ENCODE results near the gene SIRT2. TPM values are rescaled to one million over a fixed set of nuclear protein-coding genes. Genes with fewer than 3 reads are reported as not detected.
"Not testable (repeated sequence)": the region's sequence is repeated elsewhere in the genome, so short reads cannot be mapped to it uniquely, and the experiment has no call there.

The SIRT2 gene
- total RNA-seq, 4 donors from 2014 or later = 90.4 to 100 (median 96.2) TPM

DNA sequence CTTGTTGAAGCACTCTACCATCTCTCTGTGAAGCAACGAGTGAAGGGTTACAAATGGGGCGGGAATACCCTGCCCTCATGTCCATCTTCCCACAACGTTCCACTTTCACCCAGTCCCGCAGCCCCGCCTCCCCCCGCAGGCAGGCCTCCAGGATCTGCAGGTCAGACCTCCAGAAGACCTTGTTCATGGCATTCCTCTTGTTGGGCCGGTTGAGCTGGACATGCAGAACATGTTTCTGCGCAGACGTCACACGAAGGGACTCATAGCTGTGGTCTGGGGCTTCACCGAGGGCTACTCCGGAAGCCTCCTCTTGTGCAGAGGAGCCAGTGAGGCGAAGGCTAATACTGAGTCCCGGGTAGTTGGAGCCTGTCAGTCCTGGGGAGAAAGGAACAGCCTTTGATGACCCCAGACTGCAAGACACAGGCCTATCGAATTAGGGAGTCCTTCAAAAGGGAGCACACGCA, 68.2 kb downstream of the SIRT2 start:
- Histone ChIP-seq H3K9me3 (no peaks in the 10 kb centered on the region), H3K36me3 (peaks cover 32% of the 10 kb centered on the region), H3K4me3 (peak overlapping the region; percentile 75), H3K27me3 (no peaks in the 10 kb centered on the region), H3K4me1 (peaks cover 46% of the 10 kb centered on the region), H3K27ac (peak overlapping the region; percentile 91)
- peak; percentile 84 to 88 for DNase-seq (ENCODE audit: low spot score in 2 of 2)
- 5% methylated on average over 7 of the region's 16 CpGs for WGBS
- TF ChIP-seq POLR2AphosphoS5 (IDR thresholded peaks at IDR 0.05) = no peak
- TF ChIP-seq, protein P1, sequence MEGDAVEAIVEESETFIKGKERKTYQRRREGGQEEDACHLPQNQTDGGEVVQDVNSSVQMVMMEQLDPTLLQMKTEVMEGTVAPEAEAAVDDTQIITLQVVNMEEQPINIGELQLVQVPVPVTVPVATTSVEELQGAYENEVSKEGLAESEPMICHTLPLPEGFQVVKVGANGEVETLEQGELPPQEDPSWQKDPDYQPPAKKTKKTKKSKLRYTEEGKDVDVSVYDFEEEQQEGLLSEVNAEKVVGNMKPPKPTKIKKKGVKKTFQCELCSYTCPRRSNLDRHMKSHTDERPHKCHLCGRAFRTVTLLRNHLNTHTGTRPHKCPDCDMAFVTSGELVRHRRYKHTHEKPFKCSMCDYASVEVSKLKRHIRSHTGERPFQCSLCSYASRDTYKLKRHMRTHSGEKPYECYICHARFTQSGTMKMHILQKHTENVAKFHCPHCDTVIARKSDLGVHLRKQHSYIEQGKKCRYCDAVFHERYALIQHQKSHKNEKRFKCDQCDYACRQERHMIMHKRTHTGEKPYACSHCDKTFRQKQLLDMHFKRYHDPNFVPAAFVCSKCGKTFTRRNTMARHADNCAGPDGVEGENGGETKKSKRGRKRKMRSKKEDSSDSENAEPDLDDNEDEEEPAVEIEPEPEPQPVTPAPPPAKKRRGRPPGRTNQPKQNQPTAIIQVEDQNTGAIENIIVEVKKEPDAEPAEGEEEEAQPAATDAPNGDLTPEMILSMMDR (IDR thresholded peaks at IDR 0.05) = no peak

GRCh38 chr19:38830039-38830733, 69.2 kb downstream of the SIRT2 start:
- H3K27ac ChIP-seq = no peak overlapping the region
- no peak overlapping the region for H3K4me3 ChIP-seq
- H3K36me3 ChIP-seq = peaks cover 28% of the 10 kb centered on the region
- no peak for DNase-seq (ENCODE audit: low spot score in 2 of 2)
- 75% methylated on average over 4 of the region's 4 CpGs for WGBS
- TF ChIP-seq EP300 (IDR thresholded peaks at IDR 0.05) (no peak), POLR2A (IDR thresholded peaks at IDR 0.05) (no peak), POLR2AphosphoS5 (IDR thresholded peaks at IDR 0.05) (no peak)
- TF ChIP-seq, protein P1 (IDR thresholded peaks at IDR 0.05) = no peak
- H3K4me1 ChIP-seq = peaks cover 36% of the 10 kb centered on the region
- H3K27me3 ChIP-seq = no peaks in the 10 kb centered on the region
- no peaks in the 10 kb centered on the region for H3K9me3 ChIP-seq

DNA sequence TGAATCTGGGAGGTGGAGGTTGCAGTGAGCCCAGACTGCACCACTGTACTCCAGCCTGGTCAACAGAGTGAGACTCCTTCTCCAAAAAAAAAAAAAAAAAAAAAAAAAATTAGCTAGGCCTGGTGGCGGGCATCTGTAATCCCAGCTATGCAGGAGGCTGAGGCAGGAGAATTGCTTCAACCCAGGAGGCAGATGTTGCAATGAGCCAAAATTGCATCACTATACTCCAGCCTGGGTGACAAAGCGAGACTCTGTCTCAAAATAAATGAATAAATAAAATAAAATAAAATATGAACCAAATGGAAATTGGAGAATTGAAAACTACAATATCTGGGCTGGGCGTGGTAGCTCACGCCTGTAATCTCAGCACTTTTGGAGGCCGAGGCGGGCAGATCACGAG, 70.2 kb downstream of the SIRT2 start:
- not testable (repeated sequence) for H3K4me3 ChIP-seq; H3K9me3 ChIP-seq; DNase-seq (ENCODE audit: low spot score in 2 of 2); H3K27ac ChIP-seq; H3K27me3 ChIP-seq
- 92% methylated on average over 7 of the region's 7 CpGs for WGBS
- H3K4me1 ChIP-seq = peaks cover 31% of the 10 kb centered on the region
- peaks cover 28% of the 10 kb centered on the region for H3K36me3 ChIP-seq

Other genes with a start within 250 kb of the SIRT2 start
- gene CAPN12, start 155.1 kb downstream of the SIRT2 start, total RNA-seq = 10 to 100 TPM in 3 of 4 donors, 1 to 10 TPM in 1; 8.0 to 31.3 (median 15.7) TPM
- gene LGALS7, start 126.1 kb downstream of the SIRT2 start, total RNA-seq = 1,000 to 10,000 TPM in 1 of 4 donors, 100 to 1,000 TPM in 2, 10 to 100 TPM in 1; 51.3 to 1,491 (median 446) TPM
- gene LGALS7B, start 110.4 kb downstream of the SIRT2 start, total RNA-seq = 1,000 to 10,000 TPM; 1,712 to 6,564 (median 4,773) TPM
- 1 to 10 TPM in 3 of 4 donors, under 1 TPM in 1; 0.39 to 8.2 (median 1.6) TPM for gene LGALS4, start 86.7 kb downstream of the SIRT2 start, total RNA-seq
- gene ECH1, start 67.8 kb downstream of the SIRT2 start, total RNA-seq = 100 to 1,000 TPM in 1 of 4 donors, 10 to 100 TPM in 3; 77.6 to 250 (median 86.4) TPM
- gene HNRNPL, start 49.6 kb downstream of the SIRT2 start, total RNA-seq = 100 to 1,000 TPM; 178 to 227 (median 200) TPM
- gene RINL, start 21.3 kb downstream of the SIRT2 start, total RNA-seq = 10 to 100 TPM in 2 of 4 donors, 1 to 10 TPM in 2; 5.1 to 17.2 (median 9.2) TPM
- gene NFKBIB, start 351 bp upstream of the SIRT2 start, total RNA-seq = 10 to 100 TPM; 18.1 to 25.4 (median 21.1) TPM
- gene CCER2, start 12.6 kb upstream of the SIRT2 start, total RNA-seq = 1 to 10 TPM in 2 of 4 donors, under 1 TPM in 1, not detected in 1; 0.85 to 3.1 (median 1.3) TPM
- 10 to 100 TPM; 18.5 to 36.4 (median 29.2) TPM for gene SARS2, start 31.1 kb upstream of the SIRT2 start, total RNA-seq
- 10 to 100 TPM; 19.0 to 40.5 (median 35.2) TPM for gene MRPS12, start 31.3 kb upstream of the SIRT2 start, total RNA-seq
- gene FBXO17, start 76.1 kb upstream of the SIRT2 start, total RNA-seq = 10 to 100 TPM; 11.3 to 35.1 (median 20.4) TPM
- 10 to 100 TPM; 12.0 to 37.9 (median 26.1) TPM for gene FBXO27, start 132.9 kb upstream of the SIRT2 start, total RNA-seq
- gene ACP7, start 184.8 kb upstream of the SIRT2 start, total RNA-seq = 10 to 100 TPM; 15.0 to 24.1 (median 18.0) TPM
- 10 to 100 TPM; 20.7 to 25.3 (median 23.6) TPM for gene PAK4, start 226.2 kb upstream of the SIRT2 start, total RNA-seq